GM21390 (cell line): ENCODE measurements around the gene EEF1AKMT2.

Experiments
- ATAC-seq: cut with Tn5 transposase; IDR thresholded peaks from one replicate; pipeline ENCODE4 v1.9.1; 2021; ENCODE audit not compliant: unreplicated experiment

The EEF1AKMT2 gene

GRCh38 chr10:124723826-124724225 lies 67.9 kb downstream of the EEF1AKMT2 start:
- ATAC-seq = no peak

- ATAC-seq = peak; percentile 68
These were observed 68.6 kb downstream of the EEF1AKMT2 start for GRCh38 chr10:124722798-124723783.

GRCh38 chr10:124721330-124722045 lies 70.2 kb downstream of the EEF1AKMT2 start:
- no peak for ATAC-seq

- ATAC-seq = peak; percentile 37
These were observed 72.4 kb downstream of the EEF1AKMT2 start for GRCh38 chr10:124719213-124719851.

DNA sequence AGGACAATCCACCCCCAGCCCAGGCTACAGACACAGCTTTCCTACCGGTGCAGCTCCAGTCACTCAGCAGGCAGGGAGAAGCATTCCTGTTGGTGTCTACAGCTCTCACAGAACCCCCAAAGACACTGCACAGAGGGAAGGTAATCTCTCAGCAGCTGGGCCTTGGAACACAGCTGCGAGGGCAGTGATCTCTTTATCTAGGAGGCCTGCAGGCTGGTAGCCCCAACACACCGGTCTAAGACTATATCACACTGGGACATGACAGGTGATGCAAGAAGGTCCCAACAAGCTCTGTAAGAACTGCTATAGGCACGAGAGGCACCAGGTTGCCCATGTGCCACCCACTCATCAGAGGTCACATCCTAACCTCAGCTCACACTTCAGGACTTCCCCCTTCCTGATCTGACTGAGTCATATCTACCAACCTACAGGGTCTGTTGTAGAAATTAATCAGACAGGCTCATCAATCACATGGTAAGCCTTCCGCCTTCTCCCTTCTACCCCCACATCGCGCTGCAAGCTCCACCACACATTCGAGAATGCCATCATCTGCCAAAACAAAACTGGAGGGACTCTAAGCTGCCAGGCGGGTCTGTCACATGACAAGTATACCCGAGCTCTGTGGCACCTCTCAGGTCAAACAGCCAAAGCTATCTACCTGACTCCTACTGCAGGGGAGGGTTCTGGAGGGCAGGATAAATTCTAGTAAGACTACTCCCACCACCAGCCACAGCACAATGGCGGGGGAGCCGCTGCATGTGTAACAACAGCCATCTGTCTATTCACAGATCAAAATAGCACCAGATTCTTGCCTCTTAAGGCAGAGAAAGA lies 73.6 kb downstream of the EEF1AKMT2 start:
- peak; percentile 46 for ATAC-seq

DNA sequence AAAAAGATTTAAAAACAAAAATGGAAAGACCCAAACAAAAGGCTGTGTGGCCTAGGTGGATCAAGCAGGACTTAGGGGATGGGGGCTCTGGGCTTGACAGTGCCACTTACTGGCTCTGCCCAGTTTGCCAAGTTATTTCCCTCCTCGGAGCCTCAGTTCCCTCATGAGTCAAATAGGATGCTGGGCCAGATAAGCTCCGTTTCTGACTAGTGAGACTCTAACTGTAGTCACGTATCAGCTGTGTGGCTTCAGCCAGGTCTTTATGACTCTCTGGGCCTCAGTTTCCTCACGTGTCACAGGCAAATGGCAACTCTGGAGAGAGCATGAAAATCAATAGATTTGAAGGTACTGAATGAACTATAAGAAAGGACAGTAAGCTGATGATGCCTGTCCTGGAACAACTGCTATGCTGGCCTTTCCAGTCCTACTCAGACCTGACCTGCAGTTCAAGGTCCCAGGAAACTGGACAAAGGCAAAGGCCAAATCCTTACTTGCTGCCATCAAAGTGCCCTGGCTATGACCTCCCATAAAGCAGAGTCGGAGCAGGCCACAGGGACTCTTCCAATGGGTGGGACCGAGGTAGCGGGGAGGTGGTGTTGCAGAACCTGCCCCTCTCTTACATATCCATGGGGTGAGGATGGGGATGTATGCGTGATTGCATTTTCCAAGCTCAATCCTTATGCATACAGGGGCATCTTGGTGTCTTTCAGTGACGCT lies 74.5 kb downstream of the EEF1AKMT2 start:
- ATAC-seq = no peak

GRCh38 chr10:124716369-124716768 lies 75.3 kb downstream of the EEF1AKMT2 start:
- ATAC-seq = no peak

GRCh38 chr10:124715439-124715838 lies 76.2 kb downstream of the EEF1AKMT2 start:
- no peak for ATAC-seq

DNA sequence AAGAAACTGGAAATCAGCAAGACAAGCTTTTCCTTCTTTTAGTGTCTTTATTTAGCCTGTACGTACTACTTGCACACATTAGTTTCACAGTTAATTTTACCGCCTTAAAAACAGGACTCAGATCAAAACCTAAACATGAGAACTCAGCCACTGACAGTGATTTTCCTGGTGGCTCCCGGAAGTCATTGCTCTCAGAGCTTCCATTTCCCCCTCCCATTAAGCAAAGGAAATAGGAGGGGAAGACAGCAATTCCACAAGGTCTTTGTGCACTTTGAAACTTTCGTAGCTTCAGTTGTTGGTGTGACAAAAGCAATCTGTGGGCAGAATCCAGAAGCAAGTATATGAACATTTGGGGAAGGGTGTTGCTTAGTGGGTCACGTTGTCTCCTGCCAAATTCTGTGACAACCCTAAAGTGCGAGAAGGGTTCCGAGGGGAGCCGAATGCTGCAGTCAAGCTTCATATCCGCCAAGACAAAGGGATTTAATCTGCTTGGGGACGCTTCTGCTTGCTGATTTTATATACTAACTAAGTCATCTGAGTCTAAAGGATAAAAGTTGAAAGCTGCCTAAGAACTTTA lies 77.9 kb downstream of the EEF1AKMT2 start:
- ATAC-seq = no peak

- ATAC-seq = no peak
These were observed 78.8 kb downstream of the EEF1AKMT2 start for GRCh38 chr10:124712704-124713407.

DNA sequence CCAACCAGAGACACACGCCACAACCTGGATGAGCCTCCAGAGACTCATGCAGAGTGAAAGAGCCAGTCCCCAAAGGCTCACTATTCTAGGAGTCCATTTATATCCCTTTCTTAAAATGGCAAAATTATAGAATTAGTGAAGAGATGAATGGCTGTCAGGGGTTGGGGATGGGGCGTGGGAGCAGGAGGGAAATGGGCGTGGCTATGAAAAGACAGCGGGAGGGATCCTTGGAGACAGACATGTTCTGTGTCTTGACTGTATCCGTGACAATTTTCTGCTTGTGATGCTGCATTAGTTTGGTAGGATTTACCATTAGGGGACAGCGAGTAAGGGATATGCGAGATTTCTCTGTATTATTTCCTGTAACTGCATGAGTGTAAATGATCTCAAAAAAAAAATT lies 80.5 kb downstream of the EEF1AKMT2 start:
- no peak for ATAC-seq

- ATAC-seq = no peak
These were observed 81.3 kb downstream of the EEF1AKMT2 start for GRCh38 chr10:124710266-124710881.

DNA sequence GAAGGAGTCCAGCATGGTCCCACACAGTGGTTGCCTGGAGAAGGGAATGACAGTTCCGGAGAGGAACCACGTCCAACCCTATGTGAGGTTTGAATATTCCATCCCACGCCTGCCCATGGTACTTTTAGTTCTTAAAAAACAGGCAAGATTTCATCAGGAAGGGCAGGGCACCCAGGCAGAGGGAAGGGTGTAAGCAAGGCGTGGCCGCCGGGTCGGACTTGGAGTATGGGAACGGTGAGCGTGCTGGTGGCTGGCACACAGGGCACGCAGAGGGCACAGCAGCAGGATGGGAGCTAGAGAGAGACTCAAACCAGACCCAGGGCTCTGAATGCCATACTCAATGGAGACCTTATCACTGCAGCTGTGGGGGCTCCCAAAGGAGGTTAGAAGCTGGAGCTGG lies 81.8 kb downstream of the EEF1AKMT2 start:
- ATAC-seq = no peak

GRCh38 chr10:124708922-124709520 lies 82.7 kb downstream of the EEF1AKMT2 start:
- ATAC-seq = no peak

GRCh38 chr10:124708246-124708779 lies 83.4 kb downstream of the EEF1AKMT2 start:
- no peak for ATAC-seq
